Mucosa of rectum (tissue), 2 donors: Measurements from ENCODE around the gene KRT14.
"Not testable (repeated sequence)": the region's sequence is repeated elsewhere in the genome, so short reads cannot be mapped to it uniquely, and the experiment has no call there.

Experiments
- H3K27ac ChIP-seq, 2 donors: one replicate each; pipeline ENCODE4 v1.7.0; 2013; ENCODE audit warnings: inconsistent platforms in 2 of 2, low read depth in 2 of 2, low read length in 2 of 2
- H3K27me3 ChIP-seq, 2 donors: one replicate each; pipeline ENCODE4 v1.7.0; 2013; ENCODE audit warnings: low read length in 2 of 2; ENCODE audit not compliant: control insufficient read depth in 2 of 2, insufficient read depth in 2 of 2
- H3K36me3 ChIP-seq, 2 donors: one replicate each; pipeline ENCODE4 v1.7.0; 2013; ENCODE audit warnings: low read length in 2 of 2; ENCODE audit not compliant: control insufficient read depth in 2 of 2, insufficient read depth in 2 of 2
- H3K4me1 ChIP-seq, 2 donors: one replicate each; pipeline ENCODE4 v1.7.0; 2013; ENCODE audit warnings: low read length in 2 of 2, mild to moderate bottlenecking in 1 of 2; ENCODE audit not compliant: control insufficient read depth in 2 of 2, insufficient read depth in 2 of 2
- H3K4me3 ChIP-seq, 2 donors: one replicate each; pipeline ENCODE4 v1.7.0; 2013; ENCODE audit warnings: low read length in 2 of 2
- H3K9ac ChIP-seq, 2 donors: one replicate each; pipeline ENCODE4 v1.7.0; 2013; ENCODE audit warnings: low read length in 2 of 2, low read depth in 1 of 2, mild to moderate bottlenecking in 1 of 2
- H3K9me3 ChIP-seq, 2 donors: one replicate each; pipeline ENCODE4 v1.7.0; 2013; ENCODE audit warnings: low read length in 2 of 2; ENCODE audit not compliant: control insufficient read depth in 2 of 2
- donor health status: healthy.
- donor health status: Normal muscosa, but diverticular disease.

Gene KRT14

GRCh38 chr17:41628621-41629255 is 42.0 kb upstream of the KRT14 start:
- H3K27me3 ChIP-seq, H3K27ac ChIP-seq, H3K9me3 ChIP-seq, H3K4me1 ChIP-seq, H3K9ac ChIP-seq, H3K36me3 ChIP-seq, H3K4me3 ChIP-seq: not testable (repeated sequence)

DNA sequence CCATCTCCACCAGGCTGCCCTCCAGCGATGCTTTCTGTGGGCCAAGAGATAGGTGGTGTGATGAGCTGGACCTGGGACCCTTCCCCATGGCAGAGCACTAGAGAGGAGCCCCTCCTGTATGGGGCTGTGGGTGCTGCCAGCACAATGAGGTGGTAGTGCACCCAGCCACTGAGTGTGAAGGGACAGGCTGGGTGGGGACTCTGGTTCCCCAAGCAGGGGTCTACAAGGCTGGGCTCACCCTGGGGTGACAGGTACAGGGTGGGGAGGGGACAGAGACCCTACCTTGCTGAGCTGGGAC is 41.3 kb upstream of the KRT14 start:
- not testable (repeated sequence) for H3K27ac ChIP-seq, H3K4me1 ChIP-seq, H3K9ac ChIP-seq, H3K9me3 ChIP-seq, H3K4me3 ChIP-seq, H3K27me3 ChIP-seq, H3K36me3 ChIP-seq

DNA sequence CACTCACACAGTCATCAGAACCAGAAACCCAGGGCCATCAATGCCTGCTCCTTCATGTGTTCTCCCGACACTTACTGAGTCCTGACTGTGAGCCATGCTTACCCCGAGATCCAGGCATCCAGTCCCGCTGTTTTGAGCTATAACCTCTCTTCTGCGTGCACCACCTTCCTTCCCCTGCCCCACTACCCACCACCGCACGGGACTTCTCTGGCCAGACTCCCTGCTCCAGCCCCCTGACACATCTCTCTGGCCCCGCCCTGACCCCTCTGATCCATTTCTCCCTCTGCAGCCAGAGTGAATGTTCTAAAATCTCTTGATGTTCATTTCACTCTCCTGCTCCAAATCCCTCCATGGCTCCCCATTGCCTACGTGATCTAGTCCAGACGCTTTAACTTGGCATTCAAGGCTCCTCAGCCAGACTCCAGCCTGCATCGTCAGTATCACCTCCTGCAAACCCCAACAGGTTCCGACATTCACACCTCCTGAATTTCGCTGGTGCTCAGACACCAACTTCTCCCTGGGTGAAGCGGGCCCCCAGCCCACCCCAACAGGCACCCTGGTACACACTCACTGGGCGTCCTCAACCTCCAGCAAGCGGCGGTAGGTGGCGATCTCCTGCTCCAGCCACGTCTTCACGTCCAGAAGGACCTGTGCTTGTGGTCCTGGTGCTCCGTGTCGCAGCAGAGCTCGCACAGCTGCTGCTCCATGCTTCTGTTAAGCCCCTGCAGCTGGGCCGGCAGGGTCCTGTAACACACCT is 40.8 kb upstream of the KRT14 start:
- Histone ChIP-seq H3K36me3 (no peaks in the 10 kb centered on the region), H3K4me3 (no peak overlapping the region), H3K27ac (no peak overlapping the region), H3K4me1 (no peaks in the 10 kb centered on the region), H3K9ac (no peak overlapping the region), H3K9me3 (no peaks in the 10 kb centered on the region), H3K27me3 (no peaks in the 10 kb centered on the region)

- H3K9ac ChIP-seq, H3K9me3 ChIP-seq, H3K27me3 ChIP-seq, H3K4me3 ChIP-seq, H3K36me3 ChIP-seq, H3K4me1 ChIP-seq, H3K27ac ChIP-seq: not testable (repeated sequence)
Observed at GRCh38 chr17:41626914-41627295, 40.2 kb upstream of the KRT14 start.

- H3K27me3 ChIP-seq, H3K4me1 ChIP-seq: not testable (repeated sequence)
Observed at GRCh38 chr17:41626028-41626913, 39.6 kb upstream of the KRT14 start.

GRCh38 chr17:41625602-41626001 is 38.9 kb upstream of the KRT14 start:
- H3K4me3 ChIP-seq = no peak overlapping the region
- no peaks in the 10 kb centered on the region for H3K9me3 ChIP-seq
- H3K27me3 ChIP-seq = no peaks in the 10 kb centered on the region
- no peaks in the 10 kb centered on the region for H3K36me3 ChIP-seq
- H3K27ac ChIP-seq = no peak overlapping the region
- H3K4me1 ChIP-seq = no peaks in the 10 kb centered on the region
- no peak overlapping the region for H3K9ac ChIP-seq

More at GRCh38 chr17:41626028-41626913, 39.6 kb upstream of the KRT14 start:
- H3K36me3 ChIP-seq, H3K27ac ChIP-seq, H3K9ac ChIP-seq, H3K9me3 ChIP-seq, H3K4me3 ChIP-seq: not testable (repeated sequence)

DNA sequence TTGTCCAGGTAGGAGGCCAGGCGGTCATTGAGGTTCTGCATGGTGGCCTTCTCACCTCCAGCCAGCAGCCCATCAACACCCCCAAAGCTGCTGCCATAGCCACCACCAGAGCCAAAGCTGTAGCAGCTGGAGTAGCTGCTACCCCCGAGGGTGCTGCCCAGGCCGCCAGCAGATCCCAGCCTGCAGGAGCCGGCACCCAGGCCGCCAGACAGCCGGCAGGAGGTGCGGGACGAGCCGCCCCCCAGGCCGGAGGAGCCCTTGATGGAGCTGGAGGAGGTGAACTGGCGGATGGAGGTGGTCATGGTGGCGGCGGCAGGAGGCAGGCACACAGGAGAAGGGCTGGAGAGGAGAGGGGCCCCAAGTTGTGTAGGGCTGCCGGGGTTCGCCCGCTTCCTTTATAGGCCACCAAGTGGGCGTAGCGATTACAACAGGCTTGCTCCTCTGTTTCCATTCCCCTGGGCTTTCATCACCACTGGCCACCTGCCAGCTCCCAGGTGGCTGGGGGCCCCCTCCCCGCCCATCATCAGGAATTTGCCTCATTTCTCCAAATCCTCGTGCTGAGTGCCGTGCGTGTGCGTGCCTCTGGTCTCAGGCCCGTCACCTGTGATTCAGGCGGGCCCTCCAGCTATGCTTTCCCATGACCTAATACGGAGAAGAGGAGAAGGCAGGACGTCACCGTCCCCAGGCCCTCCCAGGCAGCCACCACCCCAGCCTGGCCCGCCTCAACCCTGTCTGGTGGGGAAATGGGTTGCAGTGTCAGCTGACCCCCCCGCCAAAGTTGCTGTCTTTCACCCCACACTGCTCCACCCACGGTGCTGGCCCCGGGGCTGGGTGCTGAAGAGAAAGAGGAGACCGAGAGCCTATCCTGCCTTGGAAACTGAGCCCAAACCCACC is 37.8 kb upstream of the KRT14 start, which contains the start of gene KRT17:
Gene KRT17, minus strand, starts transcription at position 368 of the 894 bp plus-strand sequence. Its CDS starts 66 bp downstream, at position 302.
- H3K36me3 ChIP-seq = no peaks in the 10 kb centered on the region
- no peaks in the 10 kb centered on the region for H3K9me3 ChIP-seq
- no peaks in the 10 kb centered on the region for H3K4me1 ChIP-seq
- H3K9ac ChIP-seq = no peak within 1 kb of the TSS
- H3K27ac ChIP-seq = no peak within 1 kb of the TSS
- H3K27me3 ChIP-seq = no peaks in the 10 kb centered on the region
- no peak within 1 kb of the TSS for H3K4me3 ChIP-seq

DNA sequence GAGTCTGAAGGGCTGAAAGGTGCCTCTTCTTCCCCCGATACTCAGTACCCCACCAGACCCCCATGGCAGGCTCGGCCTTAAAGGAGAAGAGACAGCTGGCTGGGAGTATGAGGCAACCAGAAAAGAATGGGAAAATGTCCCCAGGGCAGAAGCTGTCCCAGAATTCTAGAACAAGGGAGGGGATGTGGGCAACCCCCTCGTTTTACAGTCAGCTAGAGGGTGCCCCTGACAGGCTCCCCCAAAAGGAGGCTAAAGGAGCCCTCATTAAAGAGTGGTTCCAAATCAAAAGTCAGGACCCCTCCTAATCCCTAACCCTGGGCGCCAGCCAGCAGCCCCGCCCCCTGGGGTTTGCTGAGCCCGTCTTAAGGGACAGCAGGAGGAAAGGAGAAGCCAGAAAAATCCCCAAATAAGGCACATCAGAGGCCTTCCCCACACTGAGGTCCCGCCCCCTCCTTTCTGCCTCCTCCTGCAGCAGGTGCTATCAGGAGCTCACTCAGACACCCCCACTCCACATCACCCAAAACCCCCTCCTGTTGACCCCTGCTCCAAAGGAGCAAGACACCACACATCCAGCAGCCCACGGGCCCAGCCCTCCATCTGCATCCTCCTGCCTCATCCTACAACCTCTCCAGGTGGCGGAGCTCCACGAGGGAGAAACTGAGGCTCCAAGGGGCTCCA is 36.6 kb upstream of the KRT14 start:
- H3K4me3 ChIP-seq, H3K9me3 ChIP-seq, H3K9ac ChIP-seq, H3K27me3 ChIP-seq, H3K4me1 ChIP-seq, H3K36me3 ChIP-seq, H3K27ac ChIP-seq: not testable (repeated sequence)

DNA sequence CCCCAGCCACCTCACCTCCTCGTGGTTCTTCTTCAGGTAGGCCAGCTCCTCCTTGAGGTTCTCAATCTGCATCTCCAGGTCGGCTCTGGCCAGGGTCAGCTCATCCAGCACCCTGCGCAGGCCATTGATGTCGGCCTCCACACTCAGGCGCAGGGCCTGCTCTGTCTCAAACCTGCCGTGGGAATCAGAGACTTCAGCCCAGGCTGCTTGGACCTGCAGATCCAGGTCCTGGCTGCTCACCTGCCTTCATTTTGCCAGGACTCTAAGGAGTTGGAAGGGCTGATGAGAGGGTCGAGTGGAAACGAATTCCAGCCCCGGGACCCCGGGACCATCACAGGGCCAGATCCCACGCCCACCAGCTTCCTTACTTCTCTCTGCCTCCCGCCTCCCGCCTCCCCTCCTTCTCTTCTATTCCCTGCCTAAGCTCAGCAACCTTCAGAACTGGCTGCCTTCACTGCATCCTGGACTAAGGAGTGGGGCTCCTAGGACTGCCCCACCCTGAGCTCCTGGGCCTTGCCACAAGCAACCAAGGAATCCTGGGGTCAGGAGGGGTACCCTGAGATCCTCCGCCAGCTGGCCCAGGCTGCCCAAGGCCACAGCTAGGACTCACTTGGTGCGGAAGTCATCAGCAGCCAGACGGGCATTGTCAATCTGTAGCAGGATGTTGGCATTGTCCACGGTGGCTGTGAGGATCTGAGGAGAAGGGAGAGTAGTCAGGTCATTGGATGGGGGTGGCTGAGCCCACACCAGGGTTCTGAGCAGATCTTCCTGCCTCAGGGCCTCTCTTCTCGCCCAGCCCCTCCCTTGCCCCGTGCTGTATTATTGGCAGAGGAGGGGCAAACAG is 35.9 kb upstream of the KRT14 start:
- not testable (repeated sequence) for H3K4me1 ChIP-seq, H3K9ac ChIP-seq, H3K36me3 ChIP-seq, H3K9me3 ChIP-seq, H3K4me3 ChIP-seq, H3K27ac ChIP-seq, H3K27me3 ChIP-seq
